ENCODE data around the gene KNDC1. TPM values are rescaled to one million over a fixed set of nuclear protein-coding genes. Genes with fewer than 3 reads are reported as not detected.
"Not testable (repeated sequence)": the region's sequence is repeated elsewhere in the genome, so short reads cannot be mapped to it uniquely, and the experiment has no call there.

The KNDC1 gene
- total RNA-seq, 1 experiment from 2014 or later, result 1.1 TPM

DNA sequence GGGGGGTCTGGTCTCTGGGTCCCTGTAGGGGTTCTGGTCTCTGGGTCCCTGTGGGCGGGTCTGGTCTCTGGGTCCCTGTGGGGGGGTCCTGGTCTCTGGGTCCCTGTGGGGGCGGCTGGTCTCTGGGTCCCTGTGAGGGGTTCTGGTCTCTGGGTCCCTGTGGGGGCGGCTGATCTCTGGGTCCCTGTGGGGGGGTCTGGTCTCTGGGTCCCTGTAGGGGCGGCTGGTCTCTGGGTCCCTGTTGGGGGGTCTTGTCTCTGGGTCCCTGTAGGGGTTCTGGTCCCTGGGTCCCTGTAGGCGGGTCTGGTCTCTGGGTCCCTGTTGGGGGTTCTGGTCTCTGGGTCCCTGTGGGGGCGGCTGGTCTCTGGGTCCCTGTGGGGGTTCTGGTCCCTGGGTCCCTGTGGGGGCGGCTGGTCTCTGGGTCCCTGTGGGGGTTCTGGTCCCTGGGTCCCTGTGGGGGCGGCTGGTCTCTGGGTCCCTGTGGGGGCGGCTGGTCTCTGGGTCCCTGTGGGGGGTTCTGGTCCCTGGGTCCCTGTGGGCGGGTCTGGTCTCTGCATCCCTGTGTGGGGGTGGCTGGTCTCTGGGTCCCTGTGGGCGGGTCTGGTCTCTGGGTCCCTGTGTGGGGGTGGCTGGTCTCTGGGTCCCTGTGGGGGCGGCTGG lies 22.4 kb upstream of the KNDC1 start:
- in situ Hi-C loops (cut with HindIII; ENCODE audit: low pct_unique_long_range_greater_than_20kb, low sequenced_read_pairs); DNase-seq (ENCODE audit: low read depth): not testable (repeated sequence)

DNA sequence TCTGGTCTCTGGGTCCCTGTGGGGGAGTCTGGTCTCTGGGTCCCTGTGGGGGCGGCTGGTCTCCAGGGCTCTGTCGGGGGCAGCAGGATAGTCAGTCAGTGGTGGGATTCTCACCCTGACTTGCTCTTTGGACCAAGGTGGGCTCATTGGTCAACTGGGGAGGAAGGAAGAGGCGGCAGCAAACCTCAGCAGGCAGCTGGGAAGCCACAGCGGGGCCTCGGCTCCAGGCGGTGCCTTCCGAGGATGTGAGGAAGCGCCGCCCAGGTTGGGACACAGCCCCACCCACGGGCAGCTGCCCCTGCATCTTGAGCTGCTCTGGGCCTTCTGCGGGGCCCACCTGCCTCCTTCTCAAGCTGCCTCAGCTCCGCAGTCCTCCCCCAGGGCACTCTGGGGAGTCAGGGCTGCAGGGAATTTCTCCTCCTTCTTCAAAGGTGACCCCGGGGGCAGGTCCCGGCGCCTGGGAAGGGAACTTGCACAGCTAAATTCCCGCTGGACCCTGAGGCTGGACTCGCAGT lies 20.4 kb upstream of the KNDC1 start:
- DNase-seq (ENCODE audit: low read depth), result no peak
- in situ Hi-C loops (cut with HindIII; ENCODE audit: low pct_unique_long_range_greater_than_20kb, low sequenced_read_pairs), result no loop called here

DNA sequence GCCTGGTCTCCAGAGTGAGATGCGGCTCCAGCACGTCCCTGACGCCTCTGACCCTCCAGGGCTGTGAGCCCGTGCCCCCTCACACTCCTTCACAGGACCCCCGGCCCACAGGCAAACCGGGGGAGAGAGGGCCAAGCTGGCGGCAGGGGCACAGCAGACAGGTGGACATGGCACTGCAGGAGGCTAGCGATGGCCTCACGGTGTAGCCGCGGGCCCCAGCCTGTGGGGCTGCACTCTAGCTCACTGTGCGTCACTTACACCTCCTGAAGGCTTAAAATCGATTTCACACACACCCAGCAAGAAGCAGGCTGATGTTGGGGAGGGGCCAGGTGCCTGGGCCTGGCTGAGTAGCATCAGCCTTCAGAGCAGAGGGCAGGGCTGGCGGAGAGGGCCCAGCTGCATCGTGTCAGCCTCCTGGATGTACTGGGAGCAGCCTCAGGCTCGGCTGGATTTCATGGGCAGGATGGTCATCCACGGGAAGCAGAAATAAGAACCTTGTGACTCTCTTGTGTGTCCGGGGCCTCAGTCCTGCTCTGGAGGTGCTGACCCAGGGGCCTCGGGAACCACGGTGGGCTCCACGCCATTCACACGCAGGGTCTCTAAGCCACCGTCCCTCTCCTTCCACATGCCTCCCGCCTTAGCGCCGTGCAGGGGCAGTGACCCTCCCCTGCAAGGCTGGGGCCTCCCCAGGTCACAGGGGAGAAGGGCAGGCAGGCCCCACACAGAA lies 19.4 kb upstream of the KNDC1 start:
- in situ Hi-C loops (cut with HindIII; ENCODE audit: low pct_unique_long_range_greater_than_20kb, low sequenced_read_pairs), result no loop called here

DNA sequence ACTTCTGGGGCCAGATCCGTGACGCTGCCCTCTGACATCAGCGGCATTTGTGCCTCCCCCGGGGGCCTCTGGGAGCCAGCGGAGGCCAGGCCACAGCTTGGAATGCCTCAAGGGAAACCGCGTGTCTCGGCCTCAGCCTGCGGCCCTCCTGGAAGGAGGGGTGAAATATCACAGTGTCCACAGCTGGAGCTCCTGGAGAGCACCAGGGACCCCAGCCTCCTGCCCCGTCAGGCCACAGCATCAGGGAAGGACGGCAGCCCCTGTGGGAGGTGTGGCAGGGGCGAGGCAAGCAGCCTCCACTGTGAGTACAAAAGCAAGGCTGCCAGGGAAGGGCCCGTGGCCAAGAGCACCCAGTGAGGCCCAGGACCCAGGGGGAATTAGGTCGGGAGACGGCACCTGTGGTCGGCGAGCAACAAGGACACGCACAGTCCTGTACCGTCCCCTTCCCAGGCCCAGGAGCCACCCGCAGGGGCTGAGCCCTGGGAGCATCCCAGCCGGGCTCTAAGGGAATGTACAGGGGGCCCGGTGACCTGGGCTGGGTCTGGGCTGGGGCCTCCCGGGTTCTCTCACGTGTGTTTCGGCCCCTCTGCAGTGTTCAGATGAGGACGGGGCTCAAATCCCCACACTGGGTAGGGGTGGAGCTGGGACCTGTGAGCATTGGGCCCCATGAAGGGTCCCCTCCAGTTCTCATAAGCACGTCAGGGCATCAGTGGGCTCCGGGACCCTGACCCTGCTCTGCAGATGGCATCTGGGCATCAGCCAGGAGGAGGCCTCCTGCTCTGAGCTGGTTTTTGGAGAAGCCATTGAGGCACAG lies 18.7 kb upstream of the KNDC1 start:
- DNase-seq (ENCODE audit: low read depth), result no peak
- in situ Hi-C loops (cut with HindIII; ENCODE audit: low pct_unique_long_range_greater_than_20kb, low sequenced_read_pairs), result no loop called here

More for the DNA sequence above, 19.4 kb upstream of the KNDC1 start:
- no peak for DNase-seq (ENCODE audit: low read depth)

DNA sequence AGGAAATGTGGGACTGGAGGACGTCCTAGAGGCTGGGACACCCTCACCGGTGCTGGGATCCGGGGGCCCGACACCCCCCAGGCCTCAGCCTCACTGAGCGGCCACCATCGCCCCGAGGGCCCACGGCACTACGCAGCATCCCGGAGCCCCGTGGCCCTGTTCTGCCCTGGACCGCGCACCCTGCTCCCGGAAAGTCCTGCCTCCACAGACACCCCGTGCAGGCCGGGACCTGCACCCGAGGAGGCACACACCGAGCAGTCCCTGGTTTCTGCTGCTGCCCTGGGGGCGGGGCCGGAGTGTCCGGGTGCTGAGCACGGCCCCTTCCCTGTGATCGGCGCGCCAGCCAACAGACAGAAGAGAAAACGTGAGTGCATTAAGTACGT lies 18.1 kb upstream of the KNDC1 start:
- in situ Hi-C loops (cut with HindIII; ENCODE audit: low pct_unique_long_range_greater_than_20kb, low sequenced_read_pairs), result no loop called here

DNA sequence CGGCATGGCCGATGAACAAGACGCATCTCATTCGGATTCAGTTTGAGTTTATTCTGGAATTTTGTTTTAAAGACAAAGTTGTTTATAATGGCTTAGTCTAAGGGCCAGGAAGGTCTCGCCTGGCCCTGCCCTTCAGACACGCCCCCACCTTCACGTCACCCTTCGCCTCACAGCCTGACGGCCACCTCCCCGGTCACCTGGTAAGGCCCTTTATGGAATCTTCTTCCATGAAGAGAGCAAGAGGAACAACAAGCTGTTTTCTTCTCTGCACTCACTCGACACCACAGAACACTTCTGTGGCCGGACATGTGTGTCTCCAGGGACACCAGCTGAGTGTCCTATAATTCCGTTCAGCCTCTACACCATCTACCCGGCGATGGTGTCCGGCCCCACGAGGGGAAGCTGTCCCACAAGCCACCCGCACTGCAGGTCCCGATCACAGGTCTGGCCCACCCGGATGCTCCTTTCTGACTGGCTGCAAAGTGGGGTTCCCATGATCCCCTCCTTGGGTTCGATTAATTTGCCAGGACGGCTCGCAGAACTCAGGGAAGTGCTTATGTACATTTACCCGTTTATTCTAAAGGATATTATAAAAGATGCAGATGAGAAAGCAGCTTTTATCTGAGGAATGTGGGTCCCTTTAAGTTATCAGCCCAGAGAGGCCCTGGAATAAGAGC lies 17.4 kb upstream of the KNDC1 start:
- in situ Hi-C loops (cut with HindIII; ENCODE audit: low pct_unique_long_range_greater_than_20kb, low sequenced_read_pairs), result no loop called here
- DNase-seq (ENCODE audit: low read depth), result no peak

More for the DNA sequence above, 18.1 kb upstream of the KNDC1 start:
- DNase-seq (ENCODE audit: low read depth), result no peak

DNA sequence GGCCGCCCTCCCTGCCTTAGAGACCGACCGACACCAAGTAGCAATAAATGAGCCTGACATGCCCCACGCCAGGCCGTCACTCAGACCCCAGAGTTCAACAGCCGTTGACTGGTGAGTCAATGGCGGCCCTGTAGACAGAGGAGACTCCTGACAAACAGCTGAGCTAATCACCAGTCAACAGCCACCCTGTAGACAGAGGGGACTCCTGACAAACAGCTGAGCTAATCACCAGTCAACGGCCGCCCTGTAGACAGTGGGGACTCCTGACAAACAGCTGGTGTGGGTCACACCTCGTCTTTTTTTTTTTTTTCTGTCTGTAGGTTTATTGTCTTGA lies 16.9 kb upstream of the KNDC1 start:
- no peak for DNase-seq (ENCODE audit: low read depth)
- in situ Hi-C loops (cut with HindIII; ENCODE audit: low pct_unique_long_range_greater_than_20kb, low sequenced_read_pairs), result no loop called here

DNA sequence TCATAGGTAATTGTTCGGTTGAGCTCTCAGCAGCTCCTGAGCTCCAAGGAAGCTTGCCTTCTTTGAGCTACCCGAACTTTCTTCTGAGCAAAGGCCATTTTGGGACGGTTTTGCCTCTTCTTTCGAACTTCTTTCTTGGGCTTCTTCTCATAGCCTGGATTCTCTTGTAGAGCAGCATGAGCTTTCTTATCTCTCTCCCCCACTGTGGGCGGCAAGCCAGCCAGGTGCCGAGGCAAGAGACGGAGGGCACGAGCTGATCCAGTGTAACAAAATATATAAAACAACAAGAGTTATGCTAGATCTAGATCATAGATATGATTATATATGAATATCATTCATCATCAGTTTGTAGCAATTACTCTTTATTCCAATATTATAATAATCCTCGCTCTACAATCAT lies 16.5 kb upstream of the KNDC1 start:
- in situ Hi-C loops (cut with HindIII; ENCODE audit: low pct_unique_long_range_greater_than_20kb, low sequenced_read_pairs), result no loop called here
- DNase-seq (ENCODE audit: low read depth), result no peak

DNA sequence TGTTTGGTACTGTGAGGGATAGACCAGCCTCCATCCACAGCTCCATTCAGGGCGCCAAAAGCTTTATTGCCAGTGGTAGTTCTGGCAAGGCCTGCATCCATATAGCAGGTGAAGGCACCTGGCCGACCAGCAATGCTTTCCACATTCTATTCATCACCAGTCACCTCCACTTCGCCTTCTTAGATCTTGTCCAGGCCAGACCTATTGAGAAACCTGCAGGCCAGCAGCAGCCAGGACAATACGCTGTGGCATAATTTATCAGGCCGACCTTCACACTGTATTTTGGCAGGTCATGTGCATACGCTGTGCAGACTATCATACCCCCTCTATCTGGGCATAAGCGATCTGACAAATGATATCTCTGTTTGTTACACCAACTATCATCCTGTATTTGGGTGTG lies 15.2 kb upstream of the KNDC1 start:
- no peak for DNase-seq (ENCODE audit: low read depth)
- in situ Hi-C loops (cut with HindIII; ENCODE audit: low pct_unique_long_range_greater_than_20kb, low sequenced_read_pairs), result no loop called here

DNA sequence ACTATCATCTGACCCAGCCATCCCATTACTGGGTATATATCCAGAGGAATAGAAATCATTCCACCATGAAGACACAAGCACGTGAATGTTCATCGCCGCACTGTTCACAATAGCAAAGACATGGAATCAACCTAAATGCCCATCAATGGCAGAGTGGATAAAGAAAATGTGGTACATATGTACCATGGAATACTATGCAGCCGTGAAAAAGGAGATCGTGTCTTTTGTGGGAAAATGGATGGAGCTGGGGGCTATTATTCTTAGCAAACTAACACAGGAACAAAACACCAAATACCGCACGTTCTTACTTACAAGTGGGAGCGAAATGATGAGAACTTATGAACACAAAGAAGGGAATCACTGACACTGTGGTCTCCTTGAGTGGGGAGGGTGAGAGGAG lies 9.8 kb upstream of the KNDC1 start:
- in situ Hi-C loops (cut with HindIII; ENCODE audit: low pct_unique_long_range_greater_than_20kb, low sequenced_read_pairs), result no loop called here
- no peak for DNase-seq (ENCODE audit: low read depth)

DNA sequence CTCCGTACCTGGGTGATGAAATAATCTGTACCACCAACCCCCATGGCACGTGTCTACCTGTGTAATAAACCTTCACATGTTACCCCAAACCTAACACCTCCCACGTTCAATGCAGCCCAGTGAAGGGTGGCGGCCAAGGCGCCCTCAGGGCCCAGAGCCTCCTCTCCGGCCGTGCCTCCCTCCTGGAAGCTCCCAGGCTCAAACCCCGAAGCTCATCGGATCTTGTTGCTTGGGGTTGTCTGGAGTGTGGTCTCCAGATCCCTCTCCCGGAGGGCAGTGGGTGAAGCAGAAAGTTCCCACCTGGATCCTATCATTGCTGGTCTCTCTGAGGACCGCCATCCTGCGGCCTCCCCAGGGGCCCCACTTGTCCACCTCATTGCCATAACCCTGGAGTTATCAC lies 9.4 kb upstream of the KNDC1 start:
- no peak for DNase-seq (ENCODE audit: low read depth)
- in situ Hi-C loops (cut with HindIII; ENCODE audit: low pct_unique_long_range_greater_than_20kb, low sequenced_read_pairs), result no loop called here

DNA sequence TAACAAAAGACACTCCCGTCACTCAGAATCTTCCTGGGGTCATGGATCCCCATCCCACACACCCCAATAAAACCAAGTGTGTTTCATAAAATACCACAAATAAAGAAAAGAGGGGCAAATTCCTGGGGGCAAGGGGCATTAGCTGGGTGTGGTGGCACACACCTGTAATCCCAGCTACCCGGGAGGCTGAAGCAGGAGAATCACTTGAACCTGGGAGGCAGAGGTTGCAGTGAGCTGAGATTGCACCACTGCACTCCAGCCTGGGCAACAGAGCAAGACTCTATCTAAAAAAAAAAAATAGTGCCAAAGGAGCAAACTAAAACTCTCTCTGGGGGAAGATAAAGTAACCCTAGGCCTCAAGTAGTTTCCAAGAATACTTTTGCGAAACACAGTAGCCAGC lies 8.9 kb upstream of the KNDC1 start:
- DNase-seq (ENCODE audit: low read depth); in situ Hi-C loops (cut with HindIII; ENCODE audit: low pct_unique_long_range_greater_than_20kb, low sequenced_read_pairs): not testable (repeated sequence)

DNA sequence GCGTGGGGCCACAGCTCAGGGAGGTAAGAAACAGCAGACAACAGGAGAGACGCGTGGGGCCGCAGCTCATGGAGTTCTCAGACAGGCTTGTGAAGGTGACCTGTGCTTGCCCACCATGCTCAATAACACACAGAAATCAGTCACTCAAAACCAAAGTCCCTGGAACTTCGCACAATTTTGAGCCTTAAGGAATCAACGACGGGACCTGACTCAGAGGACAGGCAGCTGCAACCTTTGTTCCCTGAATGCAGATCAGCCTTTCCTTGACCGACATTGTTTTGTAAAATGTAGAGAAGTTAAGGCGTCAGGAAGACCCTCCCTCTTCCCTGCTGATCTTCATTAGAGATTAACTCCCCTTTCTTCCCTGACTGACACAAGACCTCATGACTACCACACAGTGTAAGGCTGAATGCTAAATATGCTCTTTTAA lies 8.5 kb upstream of the KNDC1 start:
- DNase-seq (ENCODE audit: low read depth), result peak; percentile 48

DNA sequence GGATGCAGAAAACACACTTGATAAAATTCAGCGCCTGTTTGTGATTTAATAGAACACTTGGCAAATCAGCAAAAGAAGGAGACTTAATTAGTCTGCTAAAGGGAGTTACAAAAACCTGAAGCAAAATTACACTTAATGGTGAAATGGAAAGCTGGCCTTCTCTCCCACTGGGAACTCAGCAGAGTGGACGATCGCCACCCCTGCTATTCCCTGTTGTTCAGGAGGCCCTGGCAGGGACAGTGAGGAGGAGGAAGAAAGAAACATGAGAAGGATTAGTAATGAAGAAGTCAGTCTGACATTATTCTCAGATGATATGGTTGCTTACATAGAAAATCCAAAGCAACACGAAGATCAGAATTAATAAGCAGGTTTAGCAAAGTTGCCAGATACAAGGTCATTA lies 5.6 kb upstream of the KNDC1 start:
- no peak for DNase-seq (ENCODE audit: low read depth)
- in situ Hi-C loops (cut with HindIII; ENCODE audit: low pct_unique_long_range_greater_than_20kb, low sequenced_read_pairs), result no loop called here

More for the DNA sequence above, 8.5 kb upstream of the KNDC1 start:
- in situ Hi-C loops (cut with HindIII; ENCODE audit: low pct_unique_long_range_greater_than_20kb, low sequenced_read_pairs), result no loop called here

DNA sequence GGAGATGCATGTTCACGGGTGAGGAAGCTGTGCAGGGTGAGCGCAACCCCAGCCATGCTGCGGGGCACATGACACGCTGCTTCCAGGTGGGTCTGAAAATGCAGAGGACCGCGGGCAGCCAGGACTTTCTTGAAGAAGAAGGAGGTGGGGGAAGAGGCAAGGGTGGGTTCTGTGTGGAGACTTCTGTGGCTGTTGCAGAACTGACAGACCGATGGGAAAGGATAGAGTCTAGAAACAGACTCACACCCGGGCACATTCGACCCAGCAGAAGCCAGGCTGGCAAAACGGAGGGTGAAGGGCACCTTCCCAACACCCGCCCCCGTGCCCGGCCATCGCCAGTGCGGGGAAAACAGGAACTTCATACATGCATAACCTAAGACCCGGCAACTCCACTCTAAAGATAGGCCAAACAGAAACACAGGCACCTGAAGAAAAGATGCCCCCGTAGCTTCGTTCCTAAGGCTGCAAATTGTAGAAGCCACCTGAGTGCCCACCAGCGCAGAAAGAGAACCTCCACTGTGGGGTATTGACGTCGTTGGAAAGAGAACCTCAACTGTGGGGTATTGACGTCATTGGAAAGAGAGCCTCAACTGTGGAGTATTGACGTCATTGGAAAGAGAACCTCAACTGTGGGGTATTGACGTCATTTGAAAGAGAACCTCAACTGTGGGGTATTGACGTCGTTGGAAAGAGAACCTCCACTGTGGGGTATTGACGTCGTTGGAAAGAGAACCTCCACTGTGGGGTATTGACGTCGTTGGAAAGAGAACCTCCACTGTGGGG lies 4.8 kb upstream of the KNDC1 start:
- DNase-seq (ENCODE audit: low read depth), result no peak
- in situ Hi-C loops (cut with HindIII; ENCODE audit: low pct_unique_long_range_greater_than_20kb, low sequenced_read_pairs), result no loop called here

DNA sequence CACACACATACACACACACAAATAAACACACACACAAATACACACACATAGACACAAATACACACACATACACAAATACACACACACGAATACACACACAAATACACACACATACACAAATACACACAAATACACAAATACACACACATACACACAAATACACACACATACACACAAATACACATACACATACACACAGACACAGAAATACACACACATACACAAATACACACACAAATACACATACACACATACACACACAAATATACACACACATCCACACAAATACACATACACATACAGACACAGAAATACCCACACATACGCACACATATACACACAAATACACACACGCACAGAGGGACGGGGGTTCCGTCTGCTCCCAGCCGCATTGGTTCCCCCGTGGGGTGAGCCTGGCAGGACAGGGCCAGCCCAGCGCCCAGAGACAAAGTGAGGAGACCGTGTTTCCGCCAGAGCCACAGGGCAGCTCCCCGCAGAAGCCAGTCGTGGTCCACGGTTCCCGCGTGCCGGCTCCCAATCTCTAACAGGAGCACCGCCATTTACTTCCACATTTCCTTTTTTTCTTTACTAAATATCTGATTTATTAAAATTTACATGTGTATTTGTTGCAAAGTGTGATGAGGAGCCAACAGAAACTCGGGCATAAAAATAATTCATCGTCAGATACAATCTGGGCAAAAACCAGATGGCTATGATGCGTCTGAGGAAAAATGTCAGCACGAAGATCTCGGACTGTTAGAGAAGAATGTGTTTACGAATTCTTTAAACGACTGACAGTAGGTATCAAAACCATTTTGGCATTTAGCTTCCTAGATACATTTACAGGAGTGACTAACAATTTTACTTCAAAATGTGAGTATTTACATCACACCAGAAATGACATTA lies 3.1 kb upstream of the KNDC1 start:
- in situ Hi-C loops (cut with HindIII; ENCODE audit: low pct_unique_long_range_greater_than_20kb, low sequenced_read_pairs), result no loop called here
- DNase-seq (ENCODE audit: low read depth), result no peak
